ENCODE results near the gene PPP5C. TPM values are rescaled to one million over a fixed set of nuclear protein-coding genes. Genes with fewer than 3 reads are reported as not detected.

The PPP5C gene
- total and polyA plus RNA-seq, 4 donors, result 19.0 to 50.5 (median 28.3) TPM

GRCh38 chr19:46384396-46384795 lies 37.5 kb downstream of the PPP5C start:
- H3K9ac ChIP-seq (ENCODE audit: low read depth in 1 of 2, low read length in 2 of 2), result no peak overlapping the region
- TF ChIP-seq SP1 (IDR thresholded peaks at IDR 0.05), result no peak
- peaks cover 0 to 5% (median 3%) of the 10 kb centered on the region in 4 donors for H3K4me1 ChIP-seq (ENCODE audit: control insufficient read depth in 4 of 4, insufficient read depth in 4 of 4, low read length in 3 of 4)
- H3K27ac ChIP-seq (ENCODE audit: low read depth in 1 of 2, low read length in 2 of 2), result no peak overlapping the region
- 97% methylated on average over 11 of the region's 11 CpGs for WGBS
- no peak overlapping the region for H3K4me3 ChIP-seq (ENCODE audit: low read depth in 1 of 3, low read length in 3 of 3)
- H3K9me3 ChIP-seq (ENCODE audit: control insufficient read depth in 4 of 4, low read length in 3 of 4), result no peaks in the 10 kb centered on the region
- no peak for DNase-seq (ENCODE audit: low spot score)
- H3K27me3 ChIP-seq (ENCODE audit: control insufficient read depth in 4 of 4, insufficient read depth in 4 of 4, low read length in 3 of 4), result no peaks in the 10 kb centered on the region
- H3K36me3 ChIP-seq (ENCODE audit: control insufficient read depth in 4 of 4, insufficient read depth in 3 of 4, low read depth in 1 of 4, low read length in 3 of 4), result peaks cover 8 to 39% (median 31%) of the 10 kb centered on the region in 4 donors

- H3K27me3 ChIP-seq (ENCODE audit: control insufficient read depth in 4 of 4, insufficient read depth in 4 of 4, low read length in 3 of 4), result no peaks in the 10 kb centered on the region
- TF ChIP-seq REST (IDR thresholded peaks at IDR 0.05), result no peak
- TF ChIP-seq HNF4A (conservative IDR thresholded peaks at IDR 0.05), result no peak
- no peak for TF ChIP-seq HNF4G (IDR thresholded peaks at IDR 0.05)
- TF ChIP-seq CTCF (IDR thresholded peaks at IDR 0.05; ENCODE audit: low read depth, low read length, missing input control), result no peak
- no peak for TF ChIP-seq SP1 (IDR thresholded peaks at IDR 0.05)
- TF ChIP-seq GABPA (IDR thresholded peaks at IDR 0.05 in 1 of 2, conservative IDR thresholded peaks at IDR 0.05 in 1 of 2), result no peak
- TF ChIP-seq YY1 (IDR thresholded peaks at IDR 0.05), result no peak
- no peak for TF ChIP-seq RXRA (IDR thresholded peaks at IDR 0.05)
- TF ChIP-seq NR2F2 (IDR thresholded peaks at IDR 0.05), result no peak
- TF ChIP-seq JUND (IDR thresholded peaks at IDR 0.05), result no peak
- no peak for TF ChIP-seq TAF1 (conservative IDR thresholded peaks at IDR 0.05)
- no peak for TF ChIP-seq EGR1 (IDR thresholded peaks at IDR 0.05; ENCODE audit: low read depth in 2 of 2)
- no peak for TF ChIP-seq RAD21 (IDR thresholded peaks at IDR 0.05)
- no peak for TF ChIP-seq FOXA1 (IDR thresholded peaks at IDR 0.05)
- no peak for TF ChIP-seq MAX (IDR thresholded peaks at IDR 0.05)
- TF ChIP-seq ZBTB33 (IDR thresholded peaks at IDR 0.05), result no peak
- no peak for TF ChIP-seq ATF3 (IDR thresholded peaks at IDR 0.05)
- TF ChIP-seq FOXA2 (IDR thresholded peaks at IDR 0.05), result no peak
- no peak overlapping the region for H3K9ac ChIP-seq (ENCODE audit: low read depth in 1 of 2, low read length in 2 of 2)
- H3K4me1 ChIP-seq (ENCODE audit: control insufficient read depth in 4 of 4, insufficient read depth in 4 of 4, low read length in 3 of 4), result peaks cover 0 to 5% (median 3%) of the 10 kb centered on the region in 4 donors
- H3K4me3 ChIP-seq (ENCODE audit: low read depth in 1 of 3, low read length in 3 of 3), result no peak overlapping the region
- H3K36me3 ChIP-seq (ENCODE audit: control insufficient read depth in 4 of 4, insufficient read depth in 3 of 4, low read depth in 1 of 4, low read length in 3 of 4), result peaks cover 8 to 46% (median 26%) of the 10 kb centered on the region in 4 donors
- no peak overlapping the region for H3K27ac ChIP-seq (ENCODE audit: low read depth in 1 of 2, low read length in 2 of 2)
- no peak for DNase-seq (ENCODE audit: low spot score)
- no peaks in the 10 kb centered on the region for H3K9me3 ChIP-seq (ENCODE audit: control insufficient read depth in 4 of 4, low read length in 3 of 4)
- 80% methylated on average over 11 of the region's 11 CpGs for WGBS
Observed at GRCh38 chr19:46385636-46386035, 38.7 kb downstream of the PPP5C start.

Measured in liver (tissue), 9 donors.